KOPT-K1 (cell line): ENCODE data around the gene ZFAND3.
"Not testable (repeated sequence)": the region's sequence is repeated elsewhere in the genome, so short reads cannot be mapped to it uniquely, and the experiment has no call there.

Source experiments
- H3K27ac ChIP-seq: fragments of 200-600 bp; sonication (generic); 2 replicates; pipeline ENCODE4 v1.5.1; 2016; ENCODE audit warnings: antibody characterized with exemption, mild to moderate bottlenecking, low read depth, low read length; ENCODE audit not compliant: poor library complexity, severe bottlenecking
- H3K36me3 ChIP-seq: fragments of 200-600 bp; sonication (generic); 2 replicates; pipeline ENCODE4 v1.5.1; 2017; ENCODE audit warnings: antibody characterized with exemption, mild to moderate bottlenecking, low read length, moderate library complexity; ENCODE audit not compliant: insufficient read depth
- H3K9me3 ChIP-seq: fragments of 200-600 bp; sonication (generic); 2 replicates; pipeline ENCODE4 v1.5.1; 2017; ENCODE audit warnings: antibody characterized with exemption, low read length, mild to moderate bottlenecking; ENCODE audit not compliant: insufficient read depth, poor library complexity, severe bottlenecking

Gene ZFAND3

GRCh38 chr6:37960139-37960935 is 140.8 kb downstream of the ZFAND3 start:
- Histone ChIP-seq H3K9me3 (peaks cover 11% of the 10 kb centered on the region), H3K36me3 (no peaks in the 10 kb centered on the region), H3K27ac (no peak overlapping the region)

GRCh38 chr6:37962481-37963080 is 143.1 kb downstream of the ZFAND3 start:
- H3K36me3 ChIP-seq, H3K27ac ChIP-seq: not testable (repeated sequence)
- peaks cover 17% of the 10 kb centered on the region for H3K9me3 ChIP-seq

- Histone ChIP-seq H3K9me3 (peaks cover 17% of the 10 kb centered on the region), H3K36me3 (no peaks in the 10 kb centered on the region)
These were observed 146.6 kb downstream of the ZFAND3 start for GRCh38 chr6:37965964-37966676.

GRCh38 chr6:37966801-37967200 is 147.3 kb downstream of the ZFAND3 start:
- H3K27ac ChIP-seq = no peak overlapping the region
- no peaks in the 10 kb centered on the region for H3K36me3 ChIP-seq
- peaks cover 12% of the 10 kb centered on the region for H3K9me3 ChIP-seq

More at GRCh38 chr6:37965964-37966676, 146.6 kb downstream of the ZFAND3 start:
- no peak overlapping the region for H3K27ac ChIP-seq

- Histone ChIP-seq H3K27ac (no peak overlapping the region), H3K36me3 (no peaks in the 10 kb centered on the region), H3K9me3 (peaks cover 6% of the 10 kb centered on the region)
These were observed 148.1 kb downstream of the ZFAND3 start for GRCh38 chr6:37967651-37968050.

- H3K27ac ChIP-seq = peak overlapping the region; percentile 8
- H3K9me3 ChIP-seq = peaks cover 30% of the 10 kb centered on the region
- no peaks in the 10 kb centered on the region for H3K36me3 ChIP-seq
These were observed 151.7 kb downstream of the ZFAND3 start for GRCh38 chr6:37971266-37971665.

GRCh38 chr6:37971711-37972390 is 152.3 kb downstream of the ZFAND3 start:
- peak overlapping the region; percentile 32 for H3K27ac ChIP-seq
- H3K9me3 ChIP-seq = peaks cover 33% of the 10 kb centered on the region
- H3K36me3 ChIP-seq = no peaks in the 10 kb centered on the region

- Histone ChIP-seq H3K9me3 (peaks cover 29% of the 10 kb centered on the region), H3K36me3 (no peaks in the 10 kb centered on the region), H3K27ac (no peak overlapping the region)
These were observed 153.6 kb downstream of the ZFAND3 start for GRCh38 chr6:37972994-37973757.

- H3K9me3 ChIP-seq = peaks cover 29% of the 10 kb centered on the region
These were observed 154.9 kb downstream of the ZFAND3 start for GRCh38 chr6:37974381-37974780.

GRCh38 chr6:37974943-37975342 is 155.4 kb downstream of the ZFAND3 start:
- Histone ChIP-seq H3K9me3 (peaks cover 29% of the 10 kb centered on the region), H3K27ac (no peak overlapping the region), H3K36me3 (no peaks in the 10 kb centered on the region)

More at GRCh38 chr6:37974381-37974780, 154.9 kb downstream of the ZFAND3 start:
- no peaks in the 10 kb centered on the region for H3K36me3 ChIP-seq
- H3K27ac ChIP-seq = no peak overlapping the region

- H3K27ac ChIP-seq = no peak overlapping the region
- peaks cover 29% of the 10 kb centered on the region for H3K9me3 ChIP-seq
- no peaks in the 10 kb centered on the region for H3K36me3 ChIP-seq
These were observed 158.2 kb downstream of the ZFAND3 start for GRCh38 chr6:37977715-37978114.

- peaks cover 22% of the 10 kb centered on the region for H3K9me3 ChIP-seq
- no peak overlapping the region for H3K27ac ChIP-seq
- H3K36me3 ChIP-seq = no peaks in the 10 kb centered on the region
These were observed 160.1 kb downstream of the ZFAND3 start for GRCh38 chr6:37979392-37980221.

- Histone ChIP-seq H3K36me3 (no peaks in the 10 kb centered on the region), H3K27ac (no peak overlapping the region), H3K9me3 (peaks cover 16% of the 10 kb centered on the region)
These were observed 160.7 kb downstream of the ZFAND3 start for GRCh38 chr6:37980222-37980595.

GRCh38 chr6:37981626-37982025 is 162.1 kb downstream of the ZFAND3 start:
- Histone ChIP-seq H3K9me3 (peaks cover 3% of the 10 kb centered on the region), H3K27ac (no peak overlapping the region), H3K36me3 (no peaks in the 10 kb centered on the region)
